Gastroesophageal sphincter (tissue), 3 donors: ENCODE data around the gene EIF4E2.

Source experiments
- CTCF ChIP-seq, 4 experiments: fragments of 200-600 bp in 2 of 4; fragments of 450-650 bp in 2 of 4; sonication (generic) in 1 of 4; IDR thresholded peaks; one replicate each; pipeline ENCODE4 v1.5.1; 2017 to 2019; ENCODE audit warnings: antibody characterized with exemption in 4 of 4, mild to moderate bottlenecking in 2 of 4, moderate library complexity in 2 of 4
- EP300 ChIP-seq: sonication (generic); formaldehyde crosslinking; IDR thresholded peaks from one replicate; pipeline ENCODE4 v1.6.1; 2017; ENCODE audit warnings: antibody characterized with exemption, mild to moderate bottlenecking
- POLR2A ChIP-seq, 2 donors: fragments of 450-650 bp; IDR thresholded peaks; one replicate each; pipeline ENCODE4 v1.6.1; 2017; ENCODE audit warnings: antibody characterized with exemption in 2 of 2, mild to moderate bottlenecking in 2 of 2, moderate library complexity in 1 of 2
- POLR2AphosphoS5 ChIP-seq: sonication (generic); formaldehyde crosslinking; IDR thresholded peaks from one replicate; pipeline ENCODE4 v1.6.1; 2017; ENCODE audit warnings: antibody characterized with exemption

- TF ChIP-seq CTCF (IDR thresholded peaks at IDR 0.05) (no peak), POLR2A (IDR thresholded peaks at IDR 0.05) (no peak), POLR2AphosphoS5 (no peak), EP300 (no peak)
Observed at GRCh38 chr2:232516551-232516950, 33.9 kb upstream of the EIF4E2 start.
